GF-D8 (cell line): ENCODE data around the gene ZBED4.

Experiments used
- DNase-seq: peaks from one replicate; lab custom pipeline; 2025; lab: John Stamatoyannopoulos, UW

Gene ZBED4

DNA sequence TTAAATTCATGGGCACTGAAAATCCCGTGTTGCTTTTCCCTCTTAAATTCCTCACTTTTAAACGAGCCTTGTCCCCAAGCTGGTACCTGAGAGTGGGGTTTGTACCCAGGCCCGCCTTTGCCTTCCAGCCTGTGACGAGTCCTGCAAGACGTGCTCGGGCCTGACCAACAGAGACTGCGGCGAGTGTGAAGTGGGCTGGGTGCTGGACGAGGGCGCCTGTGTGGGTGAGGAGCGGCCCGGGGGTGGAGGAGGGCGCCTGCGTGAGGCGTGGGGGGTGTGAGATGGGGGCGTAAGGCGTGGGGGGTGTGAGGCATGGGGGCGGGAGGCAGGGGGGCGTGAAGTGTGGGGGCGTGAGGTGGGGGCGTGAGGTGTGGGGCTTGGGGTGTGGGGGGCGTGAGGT is 68.8 kb downstream of the ZBED4 start:
- DNase-seq, result no peak

DNA sequence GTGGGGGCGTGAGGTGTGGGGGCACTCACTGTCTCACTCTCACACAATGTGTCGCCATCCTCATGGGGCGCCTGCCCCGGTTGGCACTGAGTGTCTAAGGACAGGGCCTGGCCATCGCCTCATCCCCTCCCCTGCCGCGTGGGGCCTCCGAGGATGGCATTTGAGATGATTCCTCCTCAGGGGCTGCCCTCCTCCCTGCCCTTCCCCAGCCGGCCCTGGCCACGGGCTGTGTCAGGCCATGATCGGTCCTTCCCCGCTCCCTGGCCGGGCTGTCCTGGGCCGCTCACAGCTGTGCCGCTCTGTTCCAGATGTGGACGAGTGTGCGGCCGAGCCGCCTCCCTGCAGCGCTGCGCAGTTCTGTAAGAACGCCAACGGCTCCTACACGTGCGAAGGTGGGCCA is 69.3 kb downstream of the ZBED4 start:
- DNase-seq, result no peak

DNA sequence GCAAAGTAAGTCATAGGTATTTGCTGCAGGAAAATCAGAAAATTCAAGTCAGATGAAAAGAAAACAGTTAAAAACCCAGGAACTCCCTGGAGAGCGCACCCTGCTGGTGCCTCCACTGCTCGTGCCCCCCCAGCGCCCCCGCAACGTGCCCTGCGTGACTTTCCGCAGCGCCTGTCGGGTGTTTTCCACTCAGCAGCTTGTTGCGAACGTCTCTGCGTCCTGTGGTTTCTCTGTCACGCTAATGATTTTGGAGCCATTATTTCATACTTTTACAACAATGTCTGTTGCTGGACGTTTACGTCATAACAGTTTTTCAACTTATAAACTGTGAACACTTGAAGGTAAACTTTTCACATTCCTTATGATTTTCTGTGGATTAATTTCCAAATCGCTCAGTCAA is 69.8 kb downstream of the ZBED4 start:
- DNase-seq, result no peak

DNA sequence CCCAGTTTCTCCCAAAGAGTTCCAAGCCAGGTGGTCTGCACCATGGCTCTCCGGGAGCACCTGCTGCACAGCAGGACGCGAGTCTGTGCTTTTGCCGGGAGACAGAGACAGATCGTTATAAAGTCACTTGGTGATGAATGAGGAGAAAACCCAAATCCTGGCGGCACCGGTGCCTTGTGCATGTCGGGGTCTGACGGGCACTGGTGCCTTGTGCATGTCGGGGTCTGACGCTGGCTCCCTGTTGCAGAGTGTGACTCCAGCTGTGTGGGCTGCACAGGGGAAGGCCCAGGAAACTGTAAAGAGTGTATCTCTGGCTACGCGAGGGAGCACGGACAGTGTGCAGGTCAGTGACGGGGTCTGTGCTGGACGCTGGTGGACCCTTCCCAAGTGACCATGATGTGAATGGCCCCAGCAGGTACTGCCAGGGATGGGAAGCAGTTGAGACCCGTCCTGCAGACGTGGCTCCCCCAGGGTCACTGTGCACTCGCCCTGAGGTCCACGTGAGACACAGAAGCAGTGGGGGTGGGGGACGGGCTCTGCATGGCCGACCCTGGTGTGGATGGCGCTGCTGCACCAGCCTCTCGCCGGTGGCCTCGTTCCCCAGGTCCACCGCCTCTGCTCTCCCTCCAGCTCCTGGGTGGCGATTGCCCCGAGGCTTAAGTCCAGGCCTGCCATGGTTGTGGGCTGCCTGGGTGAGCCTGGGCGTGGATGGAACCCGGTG is 70.6 kb downstream of the ZBED4 start:
- DNase-seq, result no peak

DNA sequence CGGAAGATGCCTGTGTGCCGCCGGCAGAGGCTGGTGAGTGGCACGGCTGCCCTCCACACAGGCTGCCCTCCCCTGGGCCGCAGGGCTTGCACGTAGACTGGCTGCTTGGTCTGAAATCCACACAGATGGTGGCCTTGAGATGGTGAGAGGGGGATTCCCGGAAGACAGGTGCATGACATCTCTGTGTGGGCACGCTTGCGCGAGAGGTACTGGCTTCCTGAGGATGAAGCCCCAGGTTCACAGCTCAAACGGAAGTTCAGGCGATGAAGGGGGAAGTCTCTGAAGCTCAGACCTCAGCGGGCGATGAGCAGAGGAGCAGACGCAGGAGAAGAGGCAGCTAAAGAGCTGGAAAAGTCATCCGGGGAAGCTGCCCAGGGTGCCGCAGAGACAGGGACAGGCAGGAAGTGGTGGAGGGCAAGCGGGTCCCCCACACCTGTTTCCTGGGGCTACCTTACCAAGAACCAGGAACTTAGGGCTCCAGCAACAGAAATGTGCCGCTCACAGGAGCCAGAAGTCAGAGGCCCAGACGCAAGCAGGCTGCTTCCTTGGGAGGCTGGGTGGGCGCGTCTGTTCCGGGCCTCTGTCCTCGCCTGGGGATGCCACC is 72.0 kb downstream of the ZBED4 start:
- peak; percentile 45 for DNase-seq

DNA sequence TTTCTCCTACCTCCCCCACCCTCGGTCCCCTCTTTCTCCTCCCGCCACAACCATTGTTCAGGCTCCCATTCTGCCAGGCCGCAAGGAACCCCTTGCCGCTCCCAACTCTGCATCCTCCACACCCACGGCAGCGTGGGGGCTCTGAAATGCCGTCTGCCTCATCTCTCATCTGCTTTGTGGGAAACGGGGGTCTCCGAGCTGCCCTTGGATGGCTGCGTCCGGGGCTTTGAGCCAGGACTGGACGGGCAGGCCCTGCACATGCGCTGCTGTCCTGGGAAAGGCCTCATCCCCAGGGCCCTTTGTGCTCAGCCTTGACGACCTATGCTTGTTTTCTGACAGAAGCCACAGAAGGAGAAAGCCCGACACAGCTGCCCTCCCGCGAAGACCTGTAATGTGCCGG is 73.3 kb downstream of the ZBED4 start:
- DNase-seq, result no peak

DNA sequence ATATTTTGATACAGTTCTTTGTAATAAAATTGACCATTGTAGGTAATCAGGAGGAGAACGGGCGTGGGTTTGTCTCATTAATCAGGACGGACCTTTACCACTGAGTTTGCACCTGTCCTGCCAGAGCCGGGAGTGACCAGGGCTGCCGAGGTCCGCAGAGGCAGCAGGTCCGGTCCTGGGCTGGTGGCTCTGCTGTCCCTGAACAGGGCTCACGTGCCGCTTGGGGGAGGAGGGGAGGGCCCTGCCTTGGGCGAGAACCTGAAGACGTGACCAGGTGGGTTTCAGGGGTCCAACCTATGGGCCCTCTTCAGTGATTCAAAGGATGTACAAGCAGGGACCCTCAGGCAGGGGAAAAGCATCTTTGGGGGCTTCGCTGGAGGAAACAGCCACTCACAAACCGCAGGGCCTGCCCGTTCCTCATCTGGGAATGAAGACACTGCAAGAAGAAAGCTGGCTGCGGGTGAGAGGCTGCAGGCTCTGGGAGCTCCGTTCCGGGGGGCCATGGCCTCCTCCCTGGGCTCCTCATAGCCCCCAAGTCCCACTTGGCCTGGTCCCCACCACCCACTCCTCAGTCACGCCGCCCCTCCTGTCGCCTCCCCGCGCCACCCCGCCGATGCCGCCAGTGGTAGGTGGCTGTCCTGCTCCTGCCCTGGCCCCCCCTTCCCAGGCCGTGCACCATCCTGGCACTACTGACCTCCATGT is 74.0 kb downstream of the ZBED4 start:
- no peak for DNase-seq

DNA sequence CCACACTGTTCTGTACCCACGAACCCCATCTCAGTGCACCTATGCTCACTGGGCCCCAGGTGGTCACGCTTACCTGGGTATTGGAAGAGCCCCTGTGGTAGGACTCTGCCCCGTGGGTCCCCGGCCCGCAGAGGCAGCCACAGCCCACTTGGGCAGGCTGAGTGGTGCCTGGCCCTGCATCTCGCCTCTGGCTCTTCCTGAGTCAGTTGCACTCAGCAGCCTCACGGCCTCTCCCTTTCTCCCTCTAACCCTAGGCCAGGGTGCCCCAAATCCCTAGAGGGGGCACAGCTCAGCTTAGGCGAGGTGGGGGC is 74.5 kb downstream of the ZBED4 start:
- DNase-seq, result no peak

DNA sequence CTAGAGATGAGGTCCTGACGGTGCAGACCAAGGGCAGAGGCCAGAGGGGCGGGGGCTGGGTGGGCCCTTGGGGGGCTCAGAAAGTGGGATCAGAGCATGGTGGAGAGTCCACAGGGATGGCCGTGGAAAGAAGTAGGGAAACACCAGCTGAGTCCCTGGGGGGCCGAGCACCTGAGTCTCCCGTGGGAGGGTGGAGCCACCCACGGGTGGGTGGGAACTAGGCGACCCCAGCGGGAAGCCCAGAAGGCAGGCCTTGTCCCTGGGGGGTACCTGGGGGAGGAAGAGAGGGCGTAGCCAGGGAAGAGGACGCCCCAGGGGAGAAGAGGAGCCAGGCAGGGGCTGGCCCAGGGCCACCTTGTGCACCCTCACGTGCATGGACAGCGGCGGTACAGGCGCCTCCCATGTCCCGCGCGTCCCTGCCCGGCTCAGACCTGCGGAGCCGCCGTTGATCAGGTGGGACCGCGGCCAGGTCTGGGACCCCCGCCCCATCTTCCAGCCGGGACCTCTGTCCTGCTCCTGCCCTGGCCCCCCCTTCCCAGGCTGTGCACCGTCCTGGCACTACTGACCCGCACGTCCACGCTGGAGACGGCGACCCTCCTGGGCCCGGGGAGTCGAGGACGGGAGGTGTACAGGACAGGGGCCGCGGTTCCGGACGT is 75.0 kb downstream of the ZBED4 start:
- no peak for DNase-seq

DNA sequence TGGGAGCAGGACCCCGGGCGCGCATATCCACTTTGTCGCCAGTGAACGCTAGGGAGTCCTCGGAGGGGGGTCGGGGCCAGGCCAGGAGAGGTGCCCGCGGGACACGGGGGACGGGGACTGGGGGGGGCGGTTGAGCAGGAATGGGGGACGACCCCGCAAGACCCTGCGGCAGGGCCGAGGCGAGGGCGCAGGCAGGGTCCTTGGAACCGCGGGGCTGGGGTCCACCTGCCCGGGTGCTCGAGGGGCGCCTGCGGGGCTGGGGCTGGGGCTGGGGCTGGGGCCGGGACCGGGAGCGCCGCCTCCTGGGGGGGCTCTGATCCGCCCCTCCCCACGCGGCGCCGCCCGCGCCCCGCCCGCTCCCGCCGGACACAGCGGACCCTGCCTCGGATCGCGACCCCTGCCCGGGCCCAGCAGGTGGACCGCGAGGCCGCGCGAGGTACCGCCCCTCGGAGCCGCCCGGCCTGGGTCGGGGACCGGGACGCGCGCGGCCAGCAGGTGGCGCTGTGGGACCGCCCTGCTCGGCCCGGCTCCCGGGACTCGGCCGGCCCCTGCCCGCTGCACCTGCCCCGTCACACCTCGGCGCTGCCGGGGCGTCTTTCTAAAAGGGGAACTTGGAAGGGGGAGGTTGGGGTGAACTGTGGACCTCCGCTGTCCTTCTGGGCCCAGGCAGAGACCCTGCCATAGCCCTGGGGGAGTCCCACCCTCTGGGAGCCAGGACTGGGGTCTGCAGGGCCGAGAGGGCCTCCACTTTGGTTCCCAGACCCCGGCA is 75.8 kb downstream of the ZBED4 start:
- DNase-seq, result no peak

DNA sequence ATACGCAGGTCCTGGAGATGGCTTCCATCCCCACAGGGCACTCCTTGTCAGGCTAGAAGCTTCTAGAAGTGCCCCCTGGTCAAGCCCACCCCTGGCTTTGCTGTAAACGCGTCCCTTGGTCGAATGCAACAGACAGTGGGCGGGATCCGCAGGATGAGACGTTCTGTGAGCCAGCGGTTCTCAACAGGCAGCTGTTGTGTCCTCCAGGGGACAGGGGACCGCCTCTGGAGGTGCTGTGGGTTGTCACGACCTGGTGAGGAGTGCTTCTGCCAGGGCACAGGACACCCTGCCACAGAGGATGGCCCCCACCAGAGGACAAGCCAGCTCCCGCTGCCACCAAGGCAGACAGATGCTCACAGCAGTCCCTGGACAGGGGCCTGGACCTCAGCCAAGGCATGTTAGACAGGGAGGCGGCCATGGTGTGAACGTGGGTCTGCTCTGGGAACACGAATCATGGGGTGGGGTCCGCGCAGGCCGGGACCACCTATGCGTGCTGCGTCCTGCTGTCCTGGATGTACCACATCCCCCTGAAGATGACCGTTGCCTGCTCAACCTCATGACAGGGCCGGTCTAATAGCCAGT is 76.4 kb downstream of the ZBED4 start:
- no peak for DNase-seq

DNA sequence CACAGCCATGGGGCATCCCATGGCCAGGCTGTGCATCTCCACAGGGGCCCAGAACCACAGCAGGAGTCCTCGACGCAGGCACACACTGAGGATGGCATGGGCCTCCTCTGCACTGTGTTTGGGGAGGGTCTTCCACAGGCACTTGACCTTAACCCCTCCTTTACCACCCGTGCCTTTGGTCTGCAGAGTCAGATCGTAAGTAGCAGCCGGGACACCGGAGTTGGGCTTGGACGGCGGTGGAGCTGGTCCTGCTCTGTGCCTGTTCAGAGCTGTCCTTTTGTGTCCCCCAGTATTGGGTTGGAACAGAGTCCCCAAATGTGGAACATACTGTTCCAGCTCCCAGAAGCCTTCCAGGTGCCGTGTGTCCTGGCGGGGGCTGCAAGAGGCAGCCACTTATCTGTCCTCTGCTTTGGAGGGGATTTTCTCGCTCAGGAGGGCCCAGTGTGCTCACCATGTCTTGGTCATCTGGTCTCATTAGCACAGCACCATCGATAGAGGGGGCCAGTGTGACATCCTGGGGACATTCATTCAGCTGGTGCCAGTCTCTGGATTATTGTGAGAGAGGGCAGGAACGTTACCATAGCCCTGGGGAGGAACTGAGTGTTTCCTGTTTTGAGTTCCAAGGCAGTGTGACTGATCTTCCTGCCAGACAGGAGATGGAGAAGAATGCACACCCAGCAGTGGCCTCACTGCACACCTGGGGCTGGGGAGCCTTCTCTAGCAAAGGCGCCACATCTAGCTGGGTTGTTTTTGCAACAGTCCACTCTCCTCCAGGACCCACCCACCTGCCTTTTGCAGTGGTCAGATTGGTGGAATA is 77.2 kb downstream of the ZBED4 start:
- peak; percentile 81 for DNase-seq

DNA sequence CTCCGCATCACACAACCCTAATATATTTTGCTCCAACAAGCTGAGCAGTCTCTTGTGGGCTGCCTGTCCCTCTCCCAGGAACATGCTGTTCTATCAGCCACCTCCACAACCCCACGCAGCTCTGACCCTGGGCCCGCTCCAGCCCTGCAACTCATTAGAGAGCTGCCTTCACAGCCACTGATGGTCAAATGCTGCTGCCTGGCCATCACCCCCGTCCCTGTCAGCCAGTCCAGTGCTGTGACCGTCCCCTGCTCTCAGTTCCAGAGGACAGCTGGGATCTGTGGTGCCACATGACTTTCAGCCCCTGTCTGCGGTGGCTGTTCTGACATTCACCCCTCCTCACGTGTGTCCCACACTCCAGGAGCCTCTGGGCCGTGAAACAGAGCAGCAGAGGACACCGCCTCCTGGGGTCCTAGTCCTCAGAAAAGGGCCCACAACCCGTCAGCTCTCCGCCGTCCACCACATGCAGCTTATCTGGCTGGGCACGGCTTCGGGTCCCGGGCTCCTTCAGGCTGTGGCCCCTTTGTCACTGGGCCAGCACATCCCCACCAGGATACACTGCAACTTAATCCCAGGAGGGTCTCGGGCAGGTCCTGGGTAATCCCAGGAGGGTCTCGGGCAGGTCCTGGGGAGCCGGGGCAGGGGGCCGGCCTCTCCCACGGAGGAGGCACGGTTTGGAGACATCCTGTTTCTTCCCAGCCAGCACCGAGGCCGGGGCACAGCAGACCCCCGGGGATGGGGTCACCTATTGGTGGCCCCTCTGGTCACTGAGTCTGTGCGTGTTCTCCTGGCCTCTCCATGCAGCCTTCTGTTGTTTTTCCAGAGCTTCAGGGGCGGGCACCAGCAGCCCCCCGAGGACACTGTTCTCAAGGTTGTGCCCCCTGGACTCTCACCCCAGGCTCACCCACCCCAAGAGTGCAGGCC is 79.9 kb downstream of the ZBED4 start:
- DNase-seq, result no peak

DNA sequence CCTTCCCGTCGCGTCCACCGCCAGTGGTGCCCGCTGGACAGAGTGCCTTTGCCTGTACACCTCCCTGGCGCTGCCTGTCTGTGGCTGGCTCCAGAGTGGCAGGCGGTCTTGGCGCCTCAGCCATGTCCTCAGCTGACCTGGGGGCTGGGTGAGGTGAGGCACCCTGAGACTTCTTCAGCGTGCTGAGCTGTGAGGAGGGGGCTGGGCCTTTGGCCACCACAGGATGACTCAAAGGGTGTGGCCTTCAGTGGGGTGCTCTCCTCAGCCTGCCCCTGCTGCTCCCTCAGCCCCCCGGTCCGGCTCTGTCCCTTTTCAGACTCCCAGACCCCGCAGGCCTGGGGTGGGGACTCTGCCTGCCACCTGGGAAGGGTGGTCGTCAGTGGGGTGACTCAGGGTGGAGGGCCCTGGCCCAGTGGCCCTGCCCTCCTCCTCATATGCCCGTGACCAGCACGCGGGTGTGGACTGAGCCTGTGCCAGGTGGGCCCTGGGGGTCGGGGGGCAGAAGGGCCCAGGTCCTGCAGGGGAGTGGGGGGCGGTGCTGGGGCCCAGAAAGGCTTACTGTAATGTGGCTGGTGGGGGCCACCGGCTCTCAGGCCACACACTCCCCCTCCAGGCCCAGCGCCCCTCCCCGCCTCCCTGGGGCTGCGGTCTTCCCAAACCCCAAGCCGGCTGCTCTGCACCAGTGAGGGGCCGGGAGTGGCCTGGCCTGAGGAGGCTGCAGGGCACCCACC is 80.7 kb downstream of the ZBED4 start:
- no peak for DNase-seq

DNA sequence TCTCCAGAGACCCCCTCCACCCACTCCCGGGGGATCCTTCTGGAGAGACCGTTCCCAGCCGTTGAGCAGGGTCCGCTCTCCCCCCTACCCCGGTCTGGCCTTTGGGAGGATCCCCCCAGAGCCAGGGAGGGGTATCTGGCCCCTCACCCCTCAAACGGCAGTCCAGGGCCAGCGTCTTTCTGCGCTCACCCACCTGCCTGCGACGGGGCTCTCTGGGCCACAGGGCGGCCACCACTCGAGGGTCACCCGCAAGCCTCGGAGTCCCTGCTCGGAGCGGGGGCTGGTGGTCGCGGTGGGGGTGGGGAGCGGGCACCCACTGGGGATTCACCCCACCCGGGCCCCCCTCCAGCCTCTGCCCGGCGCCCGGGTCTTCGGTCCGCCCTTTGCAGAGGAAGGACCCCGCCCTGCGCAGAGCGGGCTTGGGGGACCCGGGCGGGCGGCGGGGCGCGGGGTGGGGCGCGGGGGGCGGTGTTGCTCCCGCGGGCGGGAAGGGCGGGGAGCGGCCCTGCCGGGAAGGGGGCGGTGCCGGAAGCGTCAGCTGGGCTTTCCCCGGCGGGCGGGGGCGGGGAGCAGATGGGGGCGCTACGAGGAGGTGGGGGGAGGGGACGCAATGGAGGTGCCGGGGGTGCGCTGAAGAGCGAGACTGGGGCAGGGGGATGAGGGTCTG is 81.4 kb downstream of the ZBED4 start:
- DNase-seq, result no peak

DNA sequence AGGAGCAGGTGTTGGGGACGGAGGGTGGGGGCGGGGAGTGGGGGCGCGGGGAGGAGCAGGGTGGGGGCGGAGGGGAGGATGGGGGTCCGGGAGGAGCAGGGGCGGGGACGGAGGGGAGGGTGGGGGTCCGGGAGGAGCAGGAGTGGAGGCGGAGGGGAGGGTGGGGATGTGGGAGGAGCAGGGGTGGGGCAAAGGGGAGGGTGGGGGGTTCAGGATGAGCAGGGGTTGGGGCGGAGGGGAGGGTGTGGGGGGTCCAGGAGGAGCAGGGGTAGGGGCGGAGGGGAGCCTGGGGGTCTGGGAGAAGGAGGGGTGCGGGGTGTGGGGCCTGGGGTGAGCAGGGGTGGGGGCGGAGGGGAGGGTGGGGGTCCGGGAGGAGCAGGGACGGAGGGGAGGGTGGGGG is 81.9 kb downstream of the ZBED4 start:
- DNase-seq, result no peak

DNA sequence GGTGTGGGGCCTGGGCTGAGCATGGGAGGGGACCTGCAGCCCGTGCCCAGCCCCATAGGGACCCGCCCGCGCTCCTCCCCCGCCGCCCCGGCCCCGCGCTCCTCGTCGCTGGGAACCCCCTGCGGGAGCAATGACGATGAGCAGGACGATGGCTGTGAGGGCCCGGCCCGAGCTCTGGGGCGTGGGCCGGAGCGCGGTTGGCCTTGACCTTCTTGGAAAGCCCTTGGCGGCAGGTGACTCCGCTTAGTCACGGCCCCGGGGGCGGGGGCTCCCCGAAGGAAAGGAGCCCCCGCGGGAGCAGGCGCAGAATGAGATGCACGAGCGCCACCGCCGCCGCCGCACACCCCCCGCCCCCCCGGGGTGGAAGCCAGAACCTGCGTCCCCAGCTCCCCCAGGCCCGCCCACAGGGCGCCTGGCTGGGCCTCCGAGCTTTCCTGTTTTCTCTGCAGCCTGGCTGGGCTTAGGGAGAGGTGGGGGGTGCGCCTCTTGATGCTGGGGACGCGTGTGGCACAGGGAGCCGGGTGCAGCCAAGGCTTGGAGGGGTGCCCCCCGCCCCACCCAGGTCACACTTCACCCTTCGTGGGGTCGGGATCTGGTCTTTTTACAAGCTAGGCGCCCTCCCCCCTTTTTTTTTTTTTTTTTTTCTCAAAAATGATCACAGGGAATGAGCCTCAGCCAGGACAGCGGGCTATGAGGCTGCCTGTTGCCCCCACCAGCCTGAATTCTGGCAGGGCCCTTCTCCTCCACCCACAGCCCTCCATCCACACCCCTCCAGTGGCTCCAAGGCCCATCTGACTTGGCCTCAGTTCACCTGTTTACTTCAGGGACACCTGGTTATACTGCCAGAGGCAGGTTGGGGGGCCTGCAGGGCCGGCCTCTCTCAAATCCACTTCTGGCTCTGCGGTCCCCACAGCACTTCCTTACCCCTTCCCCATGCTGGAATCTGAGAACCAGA is 82.7 kb downstream of the ZBED4 start:
- DNase-seq, result peak; percentile 62
